GM23248 (cell line): ENCODE data around the gene CASKIN1. TPM values are rescaled to one million over a fixed set of nuclear protein-coding genes. Genes with fewer than 3 reads are reported as not detected.
A peak's percentile ranks its signal among the peaks of the same experiment; 100 is the strongest.

Experiments used
- DNase-seq: peaks from one replicate; pipeline ENCODE4 v3.0.0-alpha.2; 2015
- H2AFZ ChIP-seq: fragments of 200-600 bp; sonication (generic); 2 replicates; pipeline ENCODE4 v1.6.1; 2016; ENCODE audit warnings: antibody characterized with exemption
- H3F3A ChIP-seq: fragments of 200-600 bp; sonication (generic); 2 replicates; pipeline ENCODE4 v1.6.1; 2016; ENCODE audit warnings: mild to moderate bottlenecking, antibody characterized with exemption, mixed run types; ENCODE audit not compliant: insufficient read depth
- H3K27ac ChIP-seq: fragments of 200-600 bp; sonication (generic); 2 replicates; pipeline ENCODE4 v1.5.1; 2016; ENCODE audit warnings: mild to moderate bottlenecking
- H3K27me3 ChIP-seq: fragments of 200-600 bp; sonication (generic); replicated peaks from 2 replicates; pipeline ENCODE4 v1.6.1; 2016; ENCODE audit warnings: mild to moderate bottlenecking; ENCODE audit not compliant: insufficient read depth
- H3K36me3 ChIP-seq: fragments of 200-600 bp; sonication (generic); 2 replicates; pipeline ENCODE4 v1.6.1; 2016; ENCODE audit warnings: low read depth, mild to moderate bottlenecking
- H3K4me1 ChIP-seq: fragments of 200-600 bp; sonication (generic); 2 replicates; pipeline ENCODE4 v1.6.1; 2016; ENCODE audit warnings: mild to moderate bottlenecking; ENCODE audit not compliant: insufficient read depth
- H3K4me2 ChIP-seq: fragments of 200-600 bp; sonication (generic); one replicate; pipeline ENCODE4 v1.6.1; 2016; ENCODE audit warnings: mild to moderate bottlenecking; ENCODE audit not compliant: unreplicated experiment
- H3K4me3 ChIP-seq: fragments of 200-600 bp; sonication (generic); 2 replicates; pipeline ENCODE4 v1.5.1; 2016; ENCODE audit warnings: mild to moderate bottlenecking
- H3K79me2 ChIP-seq: fragments of 200-600 bp; sonication (generic); 2 replicates; pipeline ENCODE4 v1.6.1; 2016; ENCODE audit warnings: mild to moderate bottlenecking; ENCODE audit not compliant: insufficient read depth
- H3K9ac ChIP-seq: fragments of 200-600 bp; sonication (generic); 2 replicates; pipeline ENCODE4 v1.6.1; 2016; ENCODE audit warnings: mild to moderate bottlenecking
- H3K9me2 ChIP-seq: fragments of 200-600 bp; sonication (generic); 2 replicates; pipeline ENCODE4 v1.6.1; 2016; ENCODE audit warnings: mixed run types, mild to moderate bottlenecking, moderate library complexity; ENCODE audit not compliant: insufficient read depth
- H3K9me3 ChIP-seq: fragments of 200-600 bp; sonication (generic); one replicate; pipeline ENCODE4 v1.6.1; 2017; ENCODE audit warnings: low read depth
- H4K20me1 ChIP-seq: fragments of 200-600 bp; sonication (generic); 2 replicates; pipeline ENCODE4 v1.6.0; 2016; ENCODE audit not compliant: insufficient read depth
- EZH2 ChIP-seq: fragments of 200-600 bp; sonication (generic); IDR thresholded peaks from 2 replicates; pipeline ENCODE4 v1.6.1; 2018; ENCODE audit warnings: antibody characterized with exemption, mild to moderate bottlenecking; ENCODE audit not compliant: insufficient read depth, poor library complexity, severe bottlenecking
- EZH2phosphoT487 ChIP-seq: fragments of 200-600 bp; sonication (generic); IDR thresholded peaks from 2 replicates; pipeline ENCODE4 v1.6.1; 2018; ENCODE audit warnings: antibody characterized with exemption, moderate library complexity, mild to moderate bottlenecking, low read depth; ENCODE audit not compliant: insufficient read depth
- WGBS, 2 experiments: methylation state at CpG; one replicate each; pipeline ENCODE4 v1.1.6; 2015 to 2017; ENCODE audit warnings: low lambda C conversion rate in 2 of 2, low coverage in 1 of 2; ENCODE audit errors: missing lambda C conversion rate in 2 of 2; 5-methylcytosine and 5-hydroxymethylcytosine counted together
- in situ Hi-C: fragments of 300-500 bp; cut with MboI; formaldehyde crosslinking; loops from 2 replicates; pipeline ENCODE4 v1.15.0; 2020
- polyA plus RNA-seq: library from polyadenylated mRNA; unstranded; fragments of >200 nt; fragmentation: Nextera tagmentation; extraction: Ambion mirVana; gene quantifications from 2 replicates; pipeline ENCODE4 v1.2.1, GENCODE V29; 2016
- total RNA-seq: library from RNA; depleted of rRNA; stranded (reverse); fragments of >200 nt; shearing (Covaris generic); gene quantifications from 2 replicates; pipeline ENCODE4 v1.2.3, GENCODE V29; 2014; rRNA removed

The CASKIN1 gene, protein sequence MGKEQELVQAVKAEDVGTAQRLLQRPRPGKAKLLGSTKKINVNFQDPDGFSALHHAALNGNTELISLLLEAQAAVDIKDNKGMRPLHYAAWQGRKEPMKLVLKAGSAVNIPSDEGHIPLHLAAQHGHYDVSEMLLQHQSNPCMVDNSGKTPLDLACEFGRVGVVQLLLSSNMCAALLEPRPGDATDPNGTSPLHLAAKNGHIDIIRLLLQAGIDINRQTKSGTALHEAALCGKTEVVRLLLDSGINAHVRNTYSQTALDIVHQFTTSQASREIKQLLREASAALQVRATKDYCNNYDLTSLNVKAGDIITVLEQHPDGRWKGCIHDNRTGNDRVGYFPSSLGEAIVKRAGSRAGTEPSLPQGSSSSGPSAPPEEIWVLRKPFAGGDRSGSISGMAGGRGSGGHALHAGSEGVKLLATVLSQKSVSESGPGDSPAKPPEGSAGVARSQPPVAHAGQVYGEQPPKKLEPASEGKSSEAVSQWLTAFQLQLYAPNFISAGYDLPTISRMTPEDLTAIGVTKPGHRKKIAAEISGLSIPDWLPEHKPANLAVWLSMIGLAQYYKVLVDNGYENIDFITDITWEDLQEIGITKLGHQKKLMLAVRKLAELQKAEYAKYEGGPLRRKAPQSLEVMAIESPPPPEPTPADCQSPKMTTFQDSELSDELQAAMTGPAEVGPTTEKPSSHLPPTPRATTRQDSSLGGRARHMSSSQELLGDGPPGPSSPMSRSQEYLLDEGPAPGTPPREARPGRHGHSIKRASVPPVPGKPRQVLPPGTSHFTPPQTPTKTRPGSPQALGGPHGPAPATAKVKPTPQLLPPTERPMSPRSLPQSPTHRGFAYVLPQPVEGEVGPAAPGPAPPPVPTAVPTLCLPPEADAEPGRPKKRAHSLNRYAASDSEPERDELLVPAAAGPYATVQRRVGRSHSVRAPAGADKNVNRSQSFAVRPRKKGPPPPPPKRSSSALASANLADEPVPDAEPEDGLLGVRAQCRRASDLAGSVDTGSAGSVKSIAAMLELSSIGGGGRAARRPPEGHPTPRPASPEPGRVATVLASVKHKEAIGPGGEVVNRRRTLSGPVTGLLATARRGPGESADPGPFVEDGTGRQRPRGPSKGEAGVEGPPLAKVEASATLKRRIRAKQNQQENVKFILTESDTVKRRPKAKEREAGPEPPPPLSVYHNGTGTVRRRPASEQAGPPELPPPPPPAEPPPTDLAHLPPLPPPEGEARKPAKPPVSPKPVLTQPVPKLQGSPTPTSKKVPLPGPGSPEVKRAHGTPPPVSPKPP (N-terminal part only)
- total RNA-seq: under 0.01 TPM in 1 of 2 replicates, not detected in the other
- not detected in 2 replicates for polyA plus RNA-seq

DNA sequence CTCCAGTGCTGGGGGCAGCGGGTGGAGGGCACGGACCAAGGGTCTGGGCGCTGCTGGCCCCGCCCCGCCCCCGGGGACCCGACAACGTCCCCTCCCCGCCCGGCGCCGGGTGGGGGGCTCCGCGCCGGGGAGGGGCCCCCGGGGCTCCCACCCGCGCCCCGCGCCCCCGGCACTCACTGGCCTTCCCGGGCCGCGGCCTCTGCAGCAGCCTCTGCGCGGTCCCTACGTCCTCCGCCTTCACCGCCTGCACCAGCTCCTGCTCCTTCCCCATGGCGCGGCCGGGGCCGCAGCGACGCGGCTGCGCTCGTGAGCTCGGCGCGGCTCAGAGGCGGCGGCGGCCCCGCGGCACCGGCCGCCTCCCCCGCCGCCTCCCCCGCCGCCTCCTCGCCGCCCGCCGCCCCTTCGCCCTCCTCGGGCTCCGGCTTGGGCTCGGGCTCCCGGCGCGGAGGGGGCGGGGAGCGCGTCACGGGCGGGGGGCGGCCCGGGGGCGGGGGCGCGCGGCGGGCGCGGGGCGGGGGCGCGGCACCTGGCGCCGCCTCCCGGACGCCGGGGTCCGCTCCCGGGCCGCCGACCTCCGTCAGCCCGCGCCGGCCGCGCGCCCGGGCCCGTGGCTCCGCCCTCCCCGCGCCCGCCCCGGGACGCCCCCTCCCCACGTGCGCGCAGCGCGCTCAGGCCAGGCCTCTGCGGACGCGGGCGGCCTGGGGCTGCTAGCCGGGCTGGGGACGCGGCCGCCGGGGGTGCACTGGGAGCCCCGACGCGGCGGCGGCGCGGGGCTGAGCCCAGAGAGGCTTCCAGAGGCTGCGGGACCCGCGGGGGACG is at the start of gene CASKIN1:
TSS of gene CASKIN1 (minus strand) at position 444 of the 819 bp plus-strand sequence. CDS start at position 271, 173 bp downstream.
- H3K36me3 ChIP-seq: no peaks in the 10 kb centered on the region
- DNase-seq: peak; percentile 65
- no peaks in the 10 kb centered on the region for H3K9me2 ChIP-seq
- no peak within 1 kb of the TSS for H3K27ac ChIP-seq
- H3K9me3 ChIP-seq: no peaks in the 10 kb centered on the region
- peaks cover 29% of the 10 kb centered on the region for H3K27me3 ChIP-seq
- H3K79me2 ChIP-seq: no peaks in the 10 kb centered on the region
- no peak within 1 kb of the TSS for H2AFZ ChIP-seq
- peak within 1 kb of the TSS; percentile 40; the same call in 1 of the 2 replicates for H3K4me3 ChIP-seq
- 0 to 1% methylated on average over 4 to 44 of the region's 129 CpGs for WGBS, 2 experiments
- no peaks in the 10 kb centered on the region for H3K4me1 ChIP-seq
- H3K9ac ChIP-seq: no peak within 1 kb of the TSS
- in situ Hi-C loops: no loop called here
- no peak for TF ChIP-seq EZH2phosphoT487
- no peak for TF ChIP-seq EZH2
- no peaks in the 10 kb centered on the region for H3F3A ChIP-seq
- no peaks in the 10 kb centered on the region for H4K20me1 ChIP-seq
- H3K4me2 ChIP-seq: no peak within 1 kb of the TSS

DNA sequence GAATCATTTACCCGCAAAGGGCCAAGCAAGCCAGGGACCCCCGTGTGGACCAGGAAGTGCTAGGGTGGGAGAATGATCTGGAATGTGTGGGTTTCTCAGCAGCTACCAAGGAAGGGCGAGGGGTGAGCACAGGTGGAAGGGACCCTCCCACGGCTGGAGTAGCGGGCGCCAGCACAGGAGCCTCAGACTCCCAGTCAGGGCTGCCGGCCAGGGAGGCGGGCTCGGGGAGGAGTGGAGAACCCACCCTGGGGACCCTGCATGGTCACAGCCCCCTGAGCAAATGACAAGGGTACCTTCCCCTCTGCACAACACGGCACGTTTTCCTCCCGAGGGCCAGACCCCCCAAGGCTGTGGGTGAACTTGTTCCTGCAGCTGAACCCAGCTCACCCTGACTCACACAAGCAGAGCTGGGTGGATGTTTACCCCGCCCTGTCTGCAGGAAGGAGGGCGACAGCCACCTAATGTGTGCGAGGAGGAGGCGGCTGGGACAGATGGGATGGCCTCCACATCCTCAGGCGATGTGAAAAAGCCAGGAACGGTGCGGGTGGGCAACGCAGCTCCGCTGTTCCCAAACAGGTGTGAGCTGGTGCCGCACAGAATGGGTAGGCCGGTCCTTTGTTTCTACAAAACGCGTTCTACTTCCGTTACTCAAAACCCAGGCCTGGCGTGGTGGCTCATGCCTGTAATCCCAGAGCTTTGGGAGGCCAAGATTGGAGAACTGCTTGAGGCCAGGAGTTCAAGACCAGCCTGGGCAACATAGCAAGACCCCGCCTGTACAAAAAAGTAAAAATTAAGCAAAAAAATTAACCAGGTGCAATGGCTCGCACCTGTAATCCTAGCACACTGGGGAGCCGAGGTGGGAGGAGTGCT is 48.8 kb upstream of the CASKIN1 start:
- Histone ChIP-seq H3K36me3 (peaks cover 12% of the 10 kb centered on the region; the same call in 1 of the 2 replicates), H4K20me1 (no peaks in the 10 kb centered on the region), H3K27me3 (no peaks in the 10 kb centered on the region), H3F3A (no peaks in the 10 kb centered on the region), H3K79me2 (peaks cover 32% of the 10 kb centered on the region), H3K9me2 (no peaks in the 10 kb centered on the region), H3K9me3 (no peaks in the 10 kb centered on the region), H3K9ac (no peak overlapping the region), H3K27ac (no peak overlapping the region), H3K4me3 (no peak overlapping the region), H3K4me1 (peaks cover 5% of the 10 kb centered on the region; the same call in 1 of the 2 replicates), H3K4me2 (no peak overlapping the region), H2AFZ (no peak overlapping the region)
- 90 to 92% methylated on average over 27 to 30 of the region's 30 CpGs for WGBS, 2 experiments
- in situ Hi-C loops: no loop called here
- no peak for DNase-seq
- no peak for TF ChIP-seq EZH2
- TF ChIP-seq EZH2phosphoT487: no peak

DNA sequence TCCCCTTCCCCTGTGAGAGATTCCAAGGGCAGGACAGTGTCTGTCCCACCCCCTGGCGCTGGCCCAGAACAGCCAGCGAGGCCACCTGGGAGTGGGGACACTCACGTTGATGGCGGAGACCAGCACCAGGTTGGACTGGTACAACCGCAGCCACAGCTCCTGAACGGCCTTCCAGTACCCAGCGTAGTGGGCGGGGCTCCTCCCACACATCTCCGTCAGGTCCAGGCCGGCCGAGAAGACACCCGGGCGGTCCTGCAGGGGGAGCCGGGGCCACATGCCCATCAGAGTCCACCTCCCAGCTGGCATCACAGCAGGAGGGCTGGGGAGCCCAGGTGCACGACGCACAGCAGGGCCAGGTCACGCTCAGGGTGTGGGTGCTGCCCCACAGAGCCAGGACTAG is 47.9 kb upstream of the CASKIN1 start:
- Histone ChIP-seq H3K9me2 (no peaks in the 10 kb centered on the region), H3K36me3 (peaks cover 12% of the 10 kb centered on the region; the same call in 1 of the 2 replicates), H3K4me1 (no peaks in the 10 kb centered on the region), H3K79me2 (peaks cover 25% of the 10 kb centered on the region), H3F3A (no peaks in the 10 kb centered on the region), H3K4me2 (no peak overlapping the region), H3K9me3 (no peaks in the 10 kb centered on the region), H3K4me3 (no peak overlapping the region), H3K27ac (no peak overlapping the region), H4K20me1 (no peaks in the 10 kb centered on the region), H2AFZ (no peak overlapping the region), H3K27me3 (no peaks in the 10 kb centered on the region), H3K9ac (no peak overlapping the region)
- no peak for TF ChIP-seq EZH2
- no peak for TF ChIP-seq EZH2phosphoT487
- 86 to 87% methylated on average over 13 to 17 of the region's 17 CpGs for WGBS, 2 experiments
- no peak for DNase-seq
- in situ Hi-C loops: no loop called here
